NK-92 (cell line): Measurements from ENCODE around the gene CMTM2.
"Not testable (repeated sequence)": the region's sequence is repeated elsewhere in the genome, so short reads cannot be mapped to it uniquely, and the experiment has no call there.

Source experiments
- DNase-seq: peaks from one replicate; lab custom pipeline; 2025; ENCODE audit not compliant: unreplicated experiment; lab: John Stamatoyannopoulos, UW

The CMTM2 gene

GRCh38 chr16:66605979-66606751, 26.9 kb downstream of the CMTM2 start:
- no peak for DNase-seq

DNA sequence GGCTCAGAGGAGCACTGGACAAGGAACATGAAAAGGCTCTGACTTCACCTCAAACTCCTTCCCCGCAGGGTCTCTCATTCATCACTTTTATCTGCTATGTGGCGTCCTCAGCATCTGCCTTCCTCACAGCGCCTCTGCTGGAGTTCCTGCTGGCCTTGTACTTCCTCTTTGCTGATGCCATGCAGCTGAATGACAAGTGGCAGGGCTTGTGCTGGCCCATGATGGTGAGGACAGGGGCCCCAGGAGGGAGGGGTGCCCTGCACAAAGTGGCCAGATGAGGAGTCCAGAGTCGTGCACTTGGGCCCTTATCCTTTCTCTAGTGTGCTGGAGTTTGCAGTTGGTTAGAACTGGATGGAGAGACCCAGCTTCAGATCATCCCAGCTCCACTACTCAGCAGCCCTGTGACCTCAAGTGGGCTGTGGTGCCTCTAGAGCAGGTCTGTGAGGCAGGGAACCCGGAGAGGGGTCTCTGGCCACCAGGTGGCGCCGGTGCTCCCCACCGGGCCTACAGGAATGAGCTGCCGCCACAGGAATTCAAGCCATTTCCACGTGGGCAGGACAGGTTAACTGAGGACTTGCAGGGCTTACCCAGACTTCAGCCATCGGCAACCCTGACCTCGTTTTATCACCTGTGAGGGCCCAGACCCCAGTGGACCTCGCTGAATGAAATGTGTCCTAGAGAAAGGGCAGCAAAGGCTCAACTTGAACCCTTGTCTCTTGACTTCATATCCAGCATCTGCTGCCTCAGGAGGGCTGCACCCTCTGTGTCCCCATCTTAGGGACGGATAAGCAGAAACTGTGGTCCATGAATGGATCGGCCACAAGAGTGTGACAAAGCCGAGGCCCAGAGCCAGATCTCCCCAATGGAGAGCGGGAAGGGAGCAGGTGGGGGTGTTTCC, 29.2 kb downstream of the CMTM2 start:
- DNase-seq = no peak

- no peak for DNase-seq
These were observed 29.9 kb downstream of the CMTM2 start for GRCh38 chr16:66609139-66609510.

- DNase-seq = no peak
These were observed 31.0 kb downstream of the CMTM2 start for GRCh38 chr16:66610111-66610820.

GRCh38 chr16:66611911-66612310, 32.6 kb downstream of the CMTM2 start:
- not testable (repeated sequence) for DNase-seq

GRCh38 chr16:66612422-66612821, 33.2 kb downstream of the CMTM2 start:
- DNase-seq = no peak

DNA sequence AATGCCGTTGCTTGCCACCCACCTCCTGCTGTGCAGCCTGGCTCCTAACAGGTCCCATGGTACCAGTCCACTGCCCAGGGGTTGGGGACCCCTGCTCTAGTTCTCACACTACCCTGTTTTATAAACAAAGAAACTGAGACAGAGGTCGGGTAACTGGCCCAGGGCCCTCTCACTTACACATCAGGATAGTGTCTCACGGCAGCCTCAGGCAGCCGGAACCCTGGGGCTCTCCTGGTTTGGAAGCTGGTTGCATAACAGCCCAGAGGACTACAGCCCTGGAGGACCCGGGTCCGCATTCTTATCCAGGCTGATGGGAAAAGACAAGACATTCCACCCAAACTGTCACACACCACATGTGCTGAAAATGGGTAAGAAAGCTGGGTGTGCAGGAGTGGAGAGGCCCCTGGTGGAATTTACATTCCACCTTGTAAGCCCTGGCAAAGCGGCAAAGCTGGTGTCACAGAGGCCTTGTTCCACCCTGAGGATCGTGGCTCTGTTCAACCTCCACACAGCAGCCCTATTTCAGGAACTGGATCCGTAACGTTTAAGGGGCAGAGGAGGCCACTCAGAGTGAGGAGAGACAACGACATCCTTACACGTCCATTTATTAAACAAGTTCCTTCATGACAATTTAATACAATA, 35.0 kb downstream of the CMTM2 start:
- DNase-seq = no peak

DNA sequence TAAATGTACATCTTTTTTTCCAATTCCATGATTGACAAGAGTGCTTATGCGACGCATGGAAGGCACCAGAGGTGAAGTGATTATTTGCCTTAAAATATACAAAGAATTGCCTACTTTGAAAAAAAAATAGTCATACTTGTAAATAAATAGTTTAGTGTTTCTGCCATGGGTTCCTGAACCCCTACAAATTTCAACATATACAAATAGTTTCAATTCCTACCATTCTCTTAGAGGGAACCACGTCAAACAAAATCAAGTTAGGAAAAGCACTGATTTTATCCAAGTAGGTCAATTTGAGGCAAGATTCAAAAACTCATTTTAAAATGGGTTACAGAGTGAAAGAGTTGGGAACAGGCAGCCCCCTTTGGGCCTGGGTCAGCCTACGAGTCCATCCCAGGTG, 36.9 kb downstream of the CMTM2 start:
- no peak for DNase-seq

DNA sequence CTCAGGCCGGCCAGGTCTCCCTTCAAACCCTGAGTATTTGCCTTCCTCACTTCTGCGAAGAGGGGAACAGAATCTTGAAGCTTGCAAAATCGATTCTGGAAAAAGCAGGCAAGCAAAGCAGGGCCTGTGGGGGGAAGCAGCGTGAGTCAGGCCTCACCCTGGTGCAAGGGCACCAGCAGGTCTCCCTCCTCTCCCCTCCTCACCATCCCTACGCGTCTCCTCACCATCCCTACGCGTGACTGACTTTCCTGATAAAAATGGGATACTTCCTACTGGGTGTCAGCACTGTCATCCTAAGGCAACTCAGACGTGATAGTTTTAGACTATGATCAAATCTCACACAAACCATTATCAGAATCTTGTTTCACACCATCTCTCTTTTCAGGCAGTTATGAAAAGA, 37.3 kb downstream of the CMTM2 start:
- no peak for DNase-seq

DNA sequence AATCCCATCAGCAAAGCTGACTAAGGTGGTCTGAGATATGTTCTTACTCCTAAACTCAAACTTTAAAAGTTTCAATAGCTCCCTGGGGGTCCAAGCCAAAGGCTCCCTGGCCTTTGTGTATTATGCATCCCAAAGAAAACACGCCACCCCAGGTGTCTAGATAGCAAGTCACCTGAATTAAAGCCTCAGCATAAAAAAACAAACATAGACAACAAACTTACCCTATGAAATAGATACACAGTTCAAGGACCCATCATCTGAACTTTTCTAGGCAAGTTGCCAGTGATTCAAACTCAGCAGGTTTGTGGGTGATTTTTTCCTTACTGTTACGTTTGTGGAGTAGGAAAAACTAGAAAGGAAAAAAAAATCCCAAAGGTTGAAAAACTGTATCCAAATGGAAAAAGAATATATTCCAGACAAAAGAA, 37.8 kb downstream of the CMTM2 start:
- DNase-seq = no peak

DNA sequence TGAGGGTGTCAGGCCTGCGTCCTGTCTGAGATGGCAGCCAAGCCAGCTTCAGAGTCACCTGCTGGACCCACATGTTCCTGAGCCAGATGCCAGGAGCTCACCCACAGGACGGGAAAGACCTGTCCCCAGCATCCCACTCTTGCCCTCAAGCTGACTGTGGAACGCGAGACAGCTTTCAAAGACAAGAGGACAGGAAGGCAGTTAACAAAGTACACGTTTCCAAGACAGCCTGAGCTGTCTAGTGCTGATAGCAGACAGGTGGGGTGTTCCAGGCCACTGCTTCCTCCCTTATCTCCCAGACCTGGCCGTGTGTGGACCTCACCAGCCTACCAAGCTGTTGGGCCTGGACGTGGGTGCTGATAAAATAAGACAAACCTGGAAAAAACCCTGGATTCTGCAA, 38.5 kb downstream of the CMTM2 start:
- DNase-seq = no peak

GRCh38 chr16:66618588-66619375, 39.5 kb downstream of the CMTM2 start:
- DNase-seq = no peak

DNA sequence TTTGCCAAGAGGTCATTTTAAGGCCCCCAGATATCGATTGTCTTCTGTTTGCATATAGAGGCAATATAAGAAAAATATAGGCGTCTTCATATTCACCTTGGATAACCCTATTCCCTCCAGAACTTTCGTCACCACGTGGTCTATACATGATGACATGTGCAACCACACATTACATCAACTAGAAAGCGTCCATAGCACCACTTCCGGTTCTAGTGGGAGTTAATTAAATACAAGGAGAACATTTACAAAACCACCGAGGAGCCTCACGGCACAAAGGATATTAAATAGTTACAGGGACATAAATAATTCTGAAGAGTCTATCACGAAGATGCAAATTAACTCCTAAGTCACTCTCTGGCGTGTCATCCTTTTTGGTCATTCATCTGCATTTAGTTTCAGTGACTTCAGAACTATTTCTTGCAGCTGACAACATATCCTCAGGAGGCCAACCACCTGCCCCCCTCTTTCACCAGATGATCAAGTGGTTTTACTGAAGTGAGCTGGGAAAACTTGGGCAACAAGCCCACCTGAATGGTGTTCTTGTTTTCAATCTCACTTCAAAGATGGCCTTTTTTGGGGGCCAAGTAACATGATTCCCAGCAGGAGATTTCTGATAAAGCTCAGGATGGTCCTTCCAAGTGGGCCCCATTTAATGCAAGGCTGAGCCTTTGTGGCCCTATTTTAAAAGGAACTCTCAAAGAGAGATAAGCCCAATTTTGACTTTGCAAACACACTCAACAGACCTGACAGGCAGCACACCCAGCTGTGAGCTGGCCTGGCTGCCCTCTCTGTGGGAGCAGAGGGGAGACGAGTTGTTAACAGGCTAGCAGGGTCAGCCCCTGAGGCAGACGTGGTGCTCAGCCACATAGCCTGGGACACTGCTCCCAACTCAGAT, 40.5 kb downstream of the CMTM2 start:
- DNase-seq = no peak

GRCh38 chr16:66620429-66620795, 41.1 kb downstream of the CMTM2 start:
- no peak for DNase-seq

GRCh38 chr16:66621973-66622372, 42.7 kb downstream of the CMTM2 start:
- no peak for DNase-seq

GRCh38 chr16:66622863-66623262, 43.6 kb downstream of the CMTM2 start:
- DNase-seq = no peak

DNA sequence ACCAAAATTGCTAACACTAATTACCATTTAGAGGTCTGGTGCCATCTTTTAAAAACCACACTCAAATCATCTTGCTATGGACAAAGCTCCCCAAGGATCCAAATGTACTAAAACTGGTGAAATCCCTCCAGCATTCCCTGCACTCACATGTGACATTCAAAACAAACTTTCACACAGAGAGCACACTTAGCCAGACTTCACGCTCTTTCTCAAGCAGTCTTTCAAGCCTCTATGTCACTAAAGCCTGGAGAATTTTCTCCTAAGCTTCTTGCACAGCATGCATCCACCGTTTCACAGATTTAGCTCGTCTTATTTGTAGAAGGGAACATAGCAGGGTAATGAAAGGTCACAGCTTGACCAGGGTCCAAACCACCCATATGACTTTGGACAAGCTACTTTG, 44.5 kb downstream of the CMTM2 start:
- DNase-seq = no peak

- DNase-seq = not testable (repeated sequence)
These were observed 48.5 kb downstream of the CMTM2 start for GRCh38 chr16:66627611-66628378.

DNA sequence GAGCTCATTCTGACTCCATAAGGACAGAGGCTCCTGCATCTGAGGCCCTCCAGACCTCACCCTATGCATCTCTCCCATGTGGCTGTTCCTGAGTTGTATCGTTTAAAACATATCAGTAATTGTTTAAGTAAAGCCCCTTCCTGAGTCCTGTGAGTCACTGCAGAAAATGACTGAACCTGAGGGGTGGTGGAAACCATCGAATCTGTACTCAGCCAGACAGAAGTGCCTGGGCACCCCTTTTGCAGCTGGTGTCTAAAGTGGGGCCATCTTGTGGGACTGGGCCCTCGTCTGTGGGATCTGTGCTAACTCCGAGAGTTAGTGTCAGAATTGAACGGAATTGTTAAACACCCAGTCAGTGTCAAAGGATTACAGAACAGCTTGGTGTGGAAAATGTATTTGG, 50.6 kb downstream of the CMTM2 start:
- DNase-seq = no peak
